OCI-LY3 (cell line): ENCODE data around the gene MOGAT3.
"Not testable (repeated sequence)": the region's sequence is repeated elsewhere in the genome, so short reads cannot be mapped to it uniquely, and the experiment has no call there.

ENCODE experiments used
- H2AFZ ChIP-seq: fragments of 200-600, 300-600 bp; shearing (Covaris generic); 2 replicates; pipeline ENCODE4 v1.6.0; 2014; ENCODE audit warnings: antibody characterized with exemption, low read depth, low read length
- H3K27ac ChIP-seq: fragments of 200-600, 300-600 bp; sonication (generic); 2 replicates; pipeline ENCODE4 v1.5.1; 2014; ENCODE audit warnings: mild to moderate bottlenecking, low read length, moderate library complexity, mixed read lengths
- H3K27me3 ChIP-seq: fragments of 200-600, 300-600 bp; sonication (generic); 2 replicates; pipeline ENCODE4 v1.6.1; 2014; ENCODE audit warnings: low read depth, low read length, mixed read lengths
- H3K36me3 ChIP-seq: fragments of 200-600, 300-600 bp; sonication (generic); replicated peaks from 2 replicates; pipeline ENCODE3; 2014; ENCODE audit warnings: low read depth, low read length, mixed read lengths
- H3K4me1 ChIP-seq: fragments of 300-600, 200-600 bp; sonication (generic); 2 replicates; pipeline ENCODE4 v1.6.1; 2014; ENCODE audit warnings: low read length, mixed read lengths
- H3K4me2 ChIP-seq: fragments of 200-600, 300-600 bp; sonication (generic); 2 replicates; pipeline ENCODE4 v1.6.1; 2014; ENCODE audit warnings: low read length, mixed read lengths
- H3K4me3 ChIP-seq: fragments of 300-600, 200-600 bp; sonication (generic); 2 replicates; pipeline ENCODE4 v1.5.1; 2014; ENCODE audit warnings: antibody characterized with exemption, mild to moderate bottlenecking, low read length, moderate library complexity
- H3K79me2 ChIP-seq: fragments of 300-600, 200-600 bp; shearing (Covaris generic); 2 replicates; pipeline ENCODE4 v1.6.1; 2014; ENCODE audit warnings: mild to moderate bottlenecking, low read length, mixed read lengths
- H3K9ac ChIP-seq: fragments of 300-600, 200-600 bp; shearing (Covaris generic); 2 replicates; pipeline ENCODE4 v1.6.0; 2014; ENCODE audit warnings: mild to moderate bottlenecking, low read length, moderate library complexity
- H3K9me3 ChIP-seq: fragments of 200-600, 300-600 bp; shearing (Covaris generic); 2 replicates; pipeline ENCODE4 v1.6.1; 2014; ENCODE audit warnings: low read length, mixed read lengths; ENCODE audit not compliant: insufficient read depth
- H4K20me1 ChIP-seq: fragments of 200-600, 300-600 bp; sonication (generic); 2 replicates; pipeline ENCODE4 v1.6.1; 2016; ENCODE audit warnings: low read length, mixed read lengths; ENCODE audit not compliant: insufficient read depth
- CTCF ChIP-seq: fragments of 200-600, 300-600 bp; sonication (generic); IDR thresholded peaks from 2 replicates; pipeline ENCODE4 v1.5.1; 2014; ENCODE audit warnings: antibody characterized with exemption, low read length, low read depth
- EZH2phosphoT487 ChIP-seq: fragments of 200-600 bp; shearing (Covaris generic); IDR thresholded peaks from 2 replicates; pipeline ENCODE4 v1.6.1; 2018; ENCODE audit warnings: antibody characterized with exemption, mixed run types, low read depth

Gene MOGAT3

GRCh38 chr7:101201695-101202602 is 1.1 kb upstream of the MOGAT3 start:
- Histone ChIP-seq H4K20me1 (no peaks in the 10 kb centered on the region), H3K9ac (no peak overlapping the region), H3K27ac (no peak overlapping the region), H3K27me3 (no peaks in the 10 kb centered on the region), H3K4me1 (no peaks in the 10 kb centered on the region), H3K36me3 (no peaks in the 10 kb centered on the region), H3K4me3 (no peak overlapping the region), H3K9me3 (no peaks in the 10 kb centered on the region), H3K4me2 (no peak overlapping the region), H2AFZ (no peak overlapping the region), H3K79me2 (no peaks in the 10 kb centered on the region)
- TF ChIP-seq CTCF: no peak
- no peak for TF ChIP-seq EZH2phosphoT487

- Histone ChIP-seq H3K4me1 (no peaks in the 10 kb centered on the region), H3K79me2 (no peaks in the 10 kb centered on the region), H3K9ac (no peak overlapping the region), H3K4me3 (no peak overlapping the region), H3K9me3 (no peaks in the 10 kb centered on the region), H3K27ac (no peak overlapping the region), H4K20me1 (no peaks in the 10 kb centered on the region), H3K36me3 (no peaks in the 10 kb centered on the region), H2AFZ (no peak overlapping the region), H3K27me3 (no peaks in the 10 kb centered on the region), H3K4me2 (no peak overlapping the region)
- TF ChIP-seq CTCF: no peak
- TF ChIP-seq EZH2phosphoT487: no peak
Measured at GRCh38 chr7:101200504-101200861, 353 bp downstream of the MOGAT3 start.

- H3K9me3 ChIP-seq, H2AFZ ChIP-seq, H3K27ac ChIP-seq, H3K4me1 ChIP-seq, H3K36me3 ChIP-seq, H3K4me3 ChIP-seq, H3K9ac ChIP-seq, H3K27me3 ChIP-seq, H4K20me1 ChIP-seq, H3K4me2 ChIP-seq, H3K79me2 ChIP-seq: not testable (repeated sequence)
Measured at GRCh38 chr7:101199522-101199921, 1.3 kb downstream of the MOGAT3 start.

- Histone ChIP-seq H2AFZ (no peak overlapping the region), H4K20me1 (no peaks in the 10 kb centered on the region), H3K9ac (no peak overlapping the region), H3K4me3 (no peak overlapping the region), H3K36me3 (no peaks in the 10 kb centered on the region), H3K4me2 (no peak overlapping the region), H3K27me3 (no peaks in the 10 kb centered on the region), H3K79me2 (no peaks in the 10 kb centered on the region), H3K27ac (no peak overlapping the region), H3K4me1 (no peaks in the 10 kb centered on the region), H3K9me3 (no peaks in the 10 kb centered on the region)
- TF ChIP-seq CTCF (no peak), EZH2phosphoT487 (no peak)
Measured at GRCh38 chr7:101198476-101198875, 2.4 kb downstream of the MOGAT3 start.
